Colonic mucosa (tissue), 4 donors: Measurements from ENCODE around the gene HEBP2. TPM values are rescaled to one million over a fixed set of nuclear protein-coding genes. Genes with fewer than 3 reads are reported as not detected.

Experiments
- DNase-seq: peaks from one replicate; pipeline ENCODE4 v3.0.0-alpha.2; 2020
- H3K27ac ChIP-seq: fragments of 200-600 bp; one replicate; pipeline ENCODE4 v1.8.0; 2021
- H3K27me3 ChIP-seq: fragments of 200-600 bp; one replicate; pipeline ENCODE4 v1.8.0; 2021
- H3K36me3 ChIP-seq: fragments of 200-600 bp; one replicate; pipeline ENCODE4 v1.8.0; 2021
- H3K4me1 ChIP-seq: fragments of 200-600 bp; one replicate; pipeline ENCODE4 v1.8.0; 2021; ENCODE audit warnings: mild to moderate bottlenecking
- H3K4me3 ChIP-seq: fragments of 200-600 bp; one replicate; pipeline ENCODE4 v1.8.0; 2021
- H3K9ac ChIP-seq, 2 donors: one replicate each; pipeline ENCODE4 v1.7.0; 2013; ENCODE audit warnings: control low read depth in 2 of 2, low read depth in 2 of 2, low read length in 2 of 2
- H3K9me3 ChIP-seq: fragments of 200-600 bp; one replicate; pipeline ENCODE4 v1.8.0; 2021
- intact Hi-C: fragments of 100-400 bp; cut with DNase I; formaldehyde crosslinking; loops from one replicate; pipeline ENCODE4 v1.14.1; 2022
- total RNA-seq, 2 donors: library from RNA; stranded (reverse); fragmentation: NEBNext Ultra II Directional in 1 of 2; extraction: Animal tissue kit (Norgen Biotek cat#: 25700) in 1 of 2; gene quantifications; one replicate each; pipeline ENCODE4 v1.2.1, GENCODE V29; 2021
- TF ChIP-seq, protein P1 (sequence below): fragments of 200-600 bp; IDR thresholded peaks from one replicate; pipeline ENCODE4 v1.8.0; 2022; ENCODE audit warnings: antibody characterized with exemption, mild to moderate bottlenecking
- donor health status: healthy.
- donor health status: DM: no; HTN: no; CAD: no.
- donor health status: DM: no; HTN: no; CAD: no.

HEBP2 gene
- total RNA-seq, 2 donors from 2014 or later = 82.3 to 93.6 TPM

DNA sequence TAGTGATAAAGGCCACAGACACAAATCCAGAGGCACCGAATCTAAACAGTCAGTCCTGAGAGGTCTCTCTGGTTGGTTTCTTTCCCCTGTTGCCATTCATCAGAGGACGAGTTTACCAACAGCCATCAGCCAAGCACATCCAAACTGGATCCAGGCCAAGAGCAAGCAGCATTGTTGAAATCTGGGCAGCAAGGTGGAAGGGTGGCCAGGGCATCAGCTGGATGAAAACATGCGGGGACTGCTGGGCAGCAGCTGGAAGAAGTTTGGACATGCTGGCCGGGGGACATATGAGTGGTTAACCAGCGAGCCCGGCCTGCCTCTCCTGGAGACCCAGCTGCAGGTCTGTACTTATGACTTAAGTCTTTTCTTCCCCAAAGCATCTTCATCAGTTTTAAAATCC lies 26.2 kb upstream of the HEBP2 start, which contains the start of gene SMIM28:
TSS of gene SMIM28 (plus strand) at position 62 of the 400 bp plus-strand sequence. CDS start at position 230, 168 bp downstream.
- TF ChIP-seq, protein P1, sequence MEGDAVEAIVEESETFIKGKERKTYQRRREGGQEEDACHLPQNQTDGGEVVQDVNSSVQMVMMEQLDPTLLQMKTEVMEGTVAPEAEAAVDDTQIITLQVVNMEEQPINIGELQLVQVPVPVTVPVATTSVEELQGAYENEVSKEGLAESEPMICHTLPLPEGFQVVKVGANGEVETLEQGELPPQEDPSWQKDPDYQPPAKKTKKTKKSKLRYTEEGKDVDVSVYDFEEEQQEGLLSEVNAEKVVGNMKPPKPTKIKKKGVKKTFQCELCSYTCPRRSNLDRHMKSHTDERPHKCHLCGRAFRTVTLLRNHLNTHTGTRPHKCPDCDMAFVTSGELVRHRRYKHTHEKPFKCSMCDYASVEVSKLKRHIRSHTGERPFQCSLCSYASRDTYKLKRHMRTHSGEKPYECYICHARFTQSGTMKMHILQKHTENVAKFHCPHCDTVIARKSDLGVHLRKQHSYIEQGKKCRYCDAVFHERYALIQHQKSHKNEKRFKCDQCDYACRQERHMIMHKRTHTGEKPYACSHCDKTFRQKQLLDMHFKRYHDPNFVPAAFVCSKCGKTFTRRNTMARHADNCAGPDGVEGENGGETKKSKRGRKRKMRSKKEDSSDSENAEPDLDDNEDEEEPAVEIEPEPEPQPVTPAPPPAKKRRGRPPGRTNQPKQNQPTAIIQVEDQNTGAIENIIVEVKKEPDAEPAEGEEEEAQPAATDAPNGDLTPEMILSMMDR = no peak
- Histone ChIP-seq H3K36me3 (no peaks in the 10 kb centered on the region), H3K9ac (no peak within 1 kb of the TSS)

DNA sequence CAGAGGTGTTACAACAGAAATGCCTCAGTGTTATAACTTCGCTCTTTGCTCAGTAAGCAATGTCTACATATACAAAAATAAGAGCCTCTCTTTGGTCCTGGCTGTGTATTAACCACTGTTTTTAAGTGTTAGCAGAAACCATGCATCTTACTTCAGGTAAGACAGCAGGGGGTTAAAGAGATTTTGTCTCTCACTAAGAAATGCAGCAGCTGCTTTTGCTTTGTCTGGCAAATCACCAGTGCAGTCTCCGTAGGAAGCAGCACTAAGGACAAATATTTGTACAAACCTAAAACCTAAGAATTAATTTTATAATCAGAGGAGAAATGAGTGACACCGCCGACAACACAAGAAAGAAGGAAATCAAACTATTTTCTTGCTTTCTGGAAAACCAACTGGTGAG lies 25.6 kb upstream of the HEBP2 start:
- Histone ChIP-seq H3K27me3 (no peaks in the 10 kb centered on the region), H3K9me3 (no peaks in the 10 kb centered on the region), H3K4me1 (no peaks in the 10 kb centered on the region), H3K4me3 (no peak overlapping the region), H3K27ac (no peak overlapping the region), H3K9ac (no peak overlapping the region), H3K36me3 (no peaks in the 10 kb centered on the region)
- TF ChIP-seq, protein P1 = no peak
- DNase-seq = no peak
- intact Hi-C loops = no loop called here

More for the DNA sequence above, 26.2 kb upstream of the HEBP2 start, which contains the start of gene SMIM28:
- H3K9me3 ChIP-seq = no peaks in the 10 kb centered on the region
- DNase-seq = no peak
- H3K27me3 ChIP-seq = no peaks in the 10 kb centered on the region
- intact Hi-C loops = no loop called here
- no peak within 1 kb of the TSS for H3K4me3 ChIP-seq
- no peaks in the 10 kb centered on the region for H3K4me1 ChIP-seq
- no peak within 1 kb of the TSS for H3K27ac ChIP-seq

DNA sequence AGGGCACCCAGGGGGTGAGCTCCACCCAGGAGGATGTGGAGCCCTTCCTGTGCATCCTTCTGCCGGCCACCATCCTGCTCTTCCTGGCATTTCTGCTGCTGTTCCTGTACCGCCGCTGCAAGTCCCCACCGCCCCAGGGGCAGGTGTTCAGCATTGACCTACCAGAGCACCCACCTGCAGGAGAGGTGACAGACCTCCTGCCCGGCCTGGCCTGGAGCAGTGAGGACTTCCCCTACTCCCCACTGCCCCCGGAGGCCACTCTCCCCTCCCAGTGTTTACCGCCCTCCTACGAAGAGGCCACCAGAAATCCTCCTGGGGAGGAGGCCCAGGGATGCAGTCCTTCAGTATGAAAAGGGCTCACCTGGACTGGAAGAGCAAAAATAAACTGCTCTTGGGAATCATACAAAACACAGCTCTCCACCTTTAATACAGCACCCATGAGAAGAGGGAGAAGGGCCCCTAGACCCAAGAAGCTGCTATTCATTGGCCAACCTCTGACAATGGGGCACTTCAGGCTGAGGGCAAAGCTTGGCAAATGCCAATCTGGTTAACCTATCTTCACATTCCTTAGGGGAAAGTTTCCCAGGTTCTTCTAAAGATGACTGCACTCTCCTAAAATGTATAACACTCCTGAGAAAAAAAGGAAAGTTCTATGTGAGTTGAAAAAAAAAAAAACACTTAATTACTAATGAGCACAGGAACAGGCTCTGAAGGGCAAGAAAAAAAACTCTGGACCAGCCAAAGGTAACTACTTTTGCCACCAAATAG lies 21.3 kb upstream of the HEBP2 start:
- H3K27ac ChIP-seq = no peak overlapping the region
- DNase-seq = no peak
- no peaks in the 10 kb centered on the region for H3K36me3 ChIP-seq
- H3K4me3 ChIP-seq = no peak overlapping the region
- no peaks in the 10 kb centered on the region for H3K27me3 ChIP-seq
- no peaks in the 10 kb centered on the region for H3K9me3 ChIP-seq
- TF ChIP-seq, protein P1 = no peak
- H3K9ac ChIP-seq = no peak overlapping the region
- intact Hi-C loops = no loop called here
- no peaks in the 10 kb centered on the region for H3K4me1 ChIP-seq

DNA sequence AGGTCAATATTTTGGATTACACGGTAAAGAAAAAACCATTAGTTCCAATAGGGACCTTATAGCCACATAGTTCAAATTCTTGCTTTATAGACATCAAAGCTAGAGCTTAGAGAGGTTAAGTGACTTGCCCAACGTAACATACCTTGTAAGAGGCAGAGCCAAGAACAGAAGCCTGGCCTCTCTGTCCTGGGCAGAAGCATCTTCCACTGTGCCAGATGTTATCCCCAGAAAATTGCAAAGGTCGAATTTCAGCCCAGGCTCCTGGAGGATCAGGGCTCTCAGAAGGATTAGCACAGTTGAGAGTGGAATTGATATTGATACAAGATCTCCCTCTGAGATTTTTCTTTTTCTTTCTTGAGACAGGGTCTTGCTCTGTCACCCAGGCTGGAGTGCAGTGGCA lies 20.2 kb upstream of the HEBP2 start:
- H3K4me3 ChIP-seq = no peak overlapping the region
- H3K27me3 ChIP-seq = no peaks in the 10 kb centered on the region
- DNase-seq = no peak
- no peaks in the 10 kb centered on the region for H3K36me3 ChIP-seq
- H3K9me3 ChIP-seq = no peaks in the 10 kb centered on the region
- no peaks in the 10 kb centered on the region for H3K4me1 ChIP-seq
- H3K9ac ChIP-seq = no peak overlapping the region
- H3K27ac ChIP-seq = no peak overlapping the region
- TF ChIP-seq, protein P1 = no peak
- intact Hi-C loops = no loop called here

DNA sequence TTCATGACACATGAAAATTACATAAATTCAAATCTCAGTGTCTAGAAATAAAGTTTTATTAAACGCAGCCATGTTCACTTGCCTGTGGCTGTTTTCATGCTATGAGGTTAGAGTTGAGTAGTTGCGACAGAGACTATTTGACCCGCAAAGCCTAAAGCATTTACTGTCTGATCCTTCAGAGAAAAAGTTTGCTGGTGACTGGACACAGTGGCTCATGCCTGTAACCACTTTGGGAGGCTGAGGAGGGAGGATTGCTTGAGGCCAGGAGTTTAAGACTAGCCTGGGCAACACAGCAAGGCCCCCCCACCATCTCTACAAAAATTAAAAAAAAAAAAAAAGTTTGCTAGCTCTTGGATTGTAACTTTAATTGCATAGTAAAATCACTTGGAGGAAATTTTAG lies 17.1 kb upstream of the HEBP2 start:
- Histone ChIP-seq H3K9ac (no peak overlapping the region), H3K27me3 (no peaks in the 10 kb centered on the region), H3K4me3 (no peak overlapping the region), H3K4me1 (no peaks in the 10 kb centered on the region), H3K36me3 (no peaks in the 10 kb centered on the region), H3K27ac (no peak overlapping the region), H3K9me3 (no peaks in the 10 kb centered on the region)
- TF ChIP-seq, protein P1 = no peak
- no peak for DNase-seq
- intact Hi-C loops = no loop called here
